ENCODE results near the gene ALPG. TPM values are rescaled to one million over a fixed set of nuclear protein-coding genes. Genes with fewer than 3 reads are reported as not detected.
"Not testable (repeated sequence)": the region's sequence is repeated elsewhere in the genome, so short reads cannot be mapped to it uniquely, and the experiment has no call there.

The ALPG gene
- total RNA-seq, 4 donors from 2014 or later: not detected

DNA sequence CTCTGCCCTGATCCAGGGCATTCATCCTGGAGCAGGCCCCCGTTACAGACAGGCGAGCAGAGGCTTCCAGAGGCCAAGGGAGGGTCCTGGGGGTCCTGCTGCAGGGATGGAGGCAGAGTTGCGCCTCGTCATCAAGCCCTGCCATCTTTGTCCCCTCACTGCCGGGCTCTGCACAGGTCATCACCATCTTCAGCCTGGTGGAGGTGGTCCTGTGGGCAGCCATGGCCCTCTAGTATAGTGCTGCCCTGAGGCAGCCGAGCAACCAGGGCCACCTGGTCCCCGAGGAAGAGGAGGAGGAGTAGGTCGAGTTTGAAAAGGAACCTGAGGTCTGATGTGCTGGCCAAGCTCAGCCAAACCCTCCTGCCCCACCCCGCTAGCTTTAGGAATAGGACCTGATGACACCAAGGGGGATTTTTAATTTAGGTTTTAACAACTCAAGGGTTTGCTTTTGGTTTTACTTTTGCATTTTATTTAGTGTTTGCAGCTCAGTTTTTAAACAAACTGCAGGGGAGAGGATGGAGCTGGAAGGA is 40.5 kb downstream of the ALPG start:
- no peak for DNase-seq
- Histone ChIP-seq H3K4me1 (peaks cover 3 to 6% of the 10 kb centered on the region in 2 donors), H3K27me3 (no peaks in the 10 kb centered on the region), H3K9me3 (no peaks in the 10 kb centered on the region), H3K27ac (no peak overlapping the region), H3K36me3 (no peaks in the 10 kb centered on the region), H3K4me3 (no peak overlapping the region)
- intact Hi-C loops (cut with DNase I; ENCODE audit: low total_unique reads): loop anchor here (10.0 kb wide), 1 partner anchor 122 kb away; no protein-coding TSS in a partner anchor
- ATAC-seq: no peak
- TF ChIP-seq CTCF (IDR thresholded peaks at IDR 0.05 in 4 of 5, conservative IDR thresholded peaks at IDR 0.05 in 1 of 5) (no peak), POLR2A (IDR thresholded peaks at IDR 0.05) (no peak)
- in situ Hi-C loops (cut with MboI; ENCODE audit: low sequenced_read_pairs in 4 of 4): loop anchor here in 3 of 4 donors (25.0 kb wide), 1 partner anchor 535 kb away; no protein-coding TSS in a partner anchor

DNA sequence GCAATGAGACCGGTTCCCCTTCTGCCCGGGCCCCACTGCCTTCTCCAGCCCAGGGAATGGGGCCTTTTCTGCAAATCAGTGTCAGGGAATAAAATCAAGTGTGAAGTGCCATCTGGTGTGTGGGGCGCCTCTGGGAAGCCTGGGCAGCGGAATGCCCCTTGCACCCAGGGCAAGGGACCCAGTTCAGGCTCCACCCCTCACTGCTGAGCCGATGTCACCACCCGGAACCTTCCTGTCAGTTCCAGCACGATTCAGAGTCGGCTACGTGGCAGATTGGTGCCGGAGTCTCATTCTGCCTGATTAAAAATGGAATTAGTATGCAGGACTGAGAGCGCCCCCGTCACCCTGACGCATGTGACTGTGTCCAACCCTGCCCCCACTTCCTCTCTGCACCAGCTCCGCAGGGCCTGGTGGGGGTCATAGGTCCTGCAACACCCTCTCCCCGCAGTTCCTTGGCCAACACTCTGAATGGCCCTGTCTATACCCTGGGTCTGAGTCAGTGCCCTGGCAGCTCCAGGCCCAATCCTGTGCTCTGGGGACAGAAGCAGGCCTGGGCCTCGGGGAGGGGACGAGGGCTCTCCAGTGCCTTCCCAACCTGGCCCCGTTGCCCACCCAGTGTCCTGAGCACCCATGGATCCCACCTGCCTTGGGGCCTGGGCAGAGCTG is 41.1 kb downstream of the ALPG start:
- intact Hi-C loops (cut with DNase I; ENCODE audit: low total_unique reads): loop anchor here (10.0 kb wide), 1 partner anchor 123 kb away; no protein-coding TSS in a partner anchor
- Histone ChIP-seq H3K36me3 (no peaks in the 10 kb centered on the region), H3K4me3 (no peak overlapping the region), H3K4me1 (peaks cover 3 to 6% of the 10 kb centered on the region in 2 donors), H3K27ac (no peak overlapping the region), H3K27me3 (no peaks in the 10 kb centered on the region), H3K9me3 (no peaks in the 10 kb centered on the region)
- DNase-seq (no peak), ATAC-seq (no peak)
- TF ChIP-seq CTCF (IDR thresholded peaks at IDR 0.05 in 4 of 5, conservative IDR thresholded peaks at IDR 0.05 in 1 of 5) (no peak), POLR2A (IDR thresholded peaks at IDR 0.05) (no peak)
- in situ Hi-C loops (cut with MboI; ENCODE audit: low sequenced_read_pairs in 4 of 4): loop anchor here in 3 of 4 donors (25.0 kb wide), 1 partner anchor 535 kb away; no protein-coding TSS in a partner anchor

DNA sequence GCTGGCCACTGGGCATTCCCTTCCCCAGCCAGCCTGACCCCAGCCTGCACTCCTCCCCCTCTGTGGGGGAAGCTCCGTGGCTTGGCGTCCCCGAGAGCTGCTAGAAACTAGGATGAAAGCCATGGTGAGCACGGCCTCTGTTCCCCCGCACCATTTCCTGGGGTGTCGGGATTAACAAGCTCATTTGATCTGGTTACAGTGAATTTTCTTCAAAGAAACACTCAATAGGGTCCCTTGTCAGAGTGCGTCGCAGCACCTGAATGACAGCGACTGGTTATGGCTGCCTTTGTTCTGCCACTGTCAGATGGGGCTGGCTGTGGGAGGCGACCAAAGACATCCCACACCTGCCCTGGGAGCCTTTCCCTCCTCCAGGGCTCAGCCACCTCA is 41.7 kb downstream of the ALPG start:
- no peak overlapping the region for H3K4me3 ChIP-seq
- no peak for DNase-seq
- in situ Hi-C loops (cut with MboI; ENCODE audit: low sequenced_read_pairs in 4 of 4): loop anchor here in 3 of 4 donors (25.0 kb wide), 1 partner anchor 536 kb away; no protein-coding TSS in a partner anchor
- no peak overlapping the region for H3K27ac ChIP-seq
- ATAC-seq: no peak
- H3K4me1 ChIP-seq: peaks cover 3 to 6% of the 10 kb centered on the region in 2 donors
- intact Hi-C loops (cut with DNase I; ENCODE audit: low total_unique reads): loop anchor here (10.0 kb wide), 1 partner anchor 123 kb away; no protein-coding TSS in a partner anchor
- H3K36me3 ChIP-seq: no peaks in the 10 kb centered on the region
- no peaks in the 10 kb centered on the region for H3K9me3 ChIP-seq
- H3K27me3 ChIP-seq: no peaks in the 10 kb centered on the region
- TF ChIP-seq POLR2A (IDR thresholded peaks at IDR 0.05) (no peak), CTCF (IDR thresholded peaks at IDR 0.05 in 4 of 5, conservative IDR thresholded peaks at IDR 0.05 in 1 of 5) (no peak)

GRCh38 chr2:232449964-232450363 is 43.3 kb downstream of the ALPG start:
- intact Hi-C loops (cut with DNase I; ENCODE audit: low total_unique reads) (loop anchor here (10.0 kb wide), 1 partner anchor 125 kb away; no protein-coding TSS in a partner anchor), in situ Hi-C loops (cut with MboI; ENCODE audit: low sequenced_read_pairs in 4 of 4) (loop anchor here (10.0 to 25.0 kb wide), 2 partner anchors 65 to 538 kb away; no protein-coding TSS in a partner anchor)
- no peaks in the 10 kb centered on the region for H3K36me3 ChIP-seq
- ATAC-seq (no peak), DNase-seq (no peak)
- no peaks in the 10 kb centered on the region for H3K4me1 ChIP-seq
- H3K9me3 ChIP-seq: no peaks in the 10 kb centered on the region
- H3K27ac ChIP-seq: no peak overlapping the region
- H3K27me3 ChIP-seq: no peaks in the 10 kb centered on the region
- H3K4me3 ChIP-seq: no peak overlapping the region
- no peak for TF ChIP-seq CTCF (IDR thresholded peaks at IDR 0.05 in 4 of 5, conservative IDR thresholded peaks at IDR 0.05 in 1 of 5)
- no peak for TF ChIP-seq POLR2A (IDR thresholded peaks at IDR 0.05)

GRCh38 chr2:232451645-232452044 is 45.0 kb downstream of the ALPG start:
- DNase-seq; H3K9me3 ChIP-seq; H3K36me3 ChIP-seq; H3K27me3 ChIP-seq; intact Hi-C loops (cut with DNase I; ENCODE audit: low total_unique reads); H3K4me3 ChIP-seq; H3K4me1 ChIP-seq; ATAC-seq; H3K27ac ChIP-seq: not testable (repeated sequence)
- in situ Hi-C loops (cut with MboI; ENCODE audit: low sequenced_read_pairs in 4 of 4): loop anchor here in 1 of 4 donors (10.0 kb wide), 1 partner anchor 63 kb away; no protein-coding TSS in a partner anchor
